K562 (cell line): ENCODE data around the gene NUDT9. TPM values are rescaled to one million over a fixed set of nuclear protein-coding genes. Genes with fewer than 3 reads are reported as not detected.

Source experiments
- ATAC-seq: fragments of 200-7000 bp; cut with Tn5 transposase; 3 replicates; pipeline ENCODE4 v1.9.1; 2020; ENCODE audit warnings: moderate library complexity
- BruUV-seq: library from RNA; stranded (reverse); fragments of 400-500 nt; replicated peaks from 2 replicates; lab custom pipeline; 2021; lab: Mats Ljungman, UMichigan
- CTCF ChIA-PET: fragments of 300-600 bp; formaldehyde crosslinking; extraction: SDS; loops from one replicate; lab custom pipeline; 2021; ENCODE audit warnings: low intra/inter-chr PET ratio; lab: Yijun Ruan, JAX
- POLR2A ChIA-PET: fragments of 300-600, 350-650 bp; sonication (Branson Sonifier 250); formaldehyde crosslinking; extraction: SDS; loops from one replicate; lab custom pipeline; 2021; ENCODE audit warnings: antibody characterized with exemption, inconsistent platforms; lab: Yijun Ruan, JAX
- DNase-seq, 4 experiments: peaks; one replicate each; pipeline versions ENCODE4 v3.0.0 to v3.0.0-alpha.2; 2011 to 2018; ENCODE audit warnings: low spot score in 3 of 4, mixed read lengths in 3 of 4; ENCODE audit errors: extremely low read depth in 1 of 4
- FAIRE-seq: peaks from 2 replicates; lab custom pipeline; 2011; peaks lifted over from hg19 to GRCh38; lab: Jason Lieb, UNC
- H2AFZ ChIP-seq: 2 replicates; pipeline ENCODE4 v1.6.0; 2011; ENCODE audit warnings: low read depth, low read length, control low read depth, inconsistent platforms
- H3K27ac ChIP-seq: fragments of 200-600 bp; 3 replicates; pipeline ENCODE4 v1.8.0; 2011; ENCODE audit warnings: low read depth, mild to moderate bottlenecking, control low read depth, inconsistent platforms, low read length, moderate library complexity, mixed read lengths; ENCODE audit errors: extremely low read depth
- H3K27me3 ChIP-seq, 2 experiments: fragments of 300-600 bp in 1 of 2; 2 replicates in 1 of 2; 3 replicates in 1 of 2; pipeline versions ENCODE4 v1.6.0 to v1.8.0; 2011; ENCODE audit warnings: inconsistent platforms in 2 of 2, low read length in 2 of 2, mild to moderate bottlenecking in 1 of 2, mixed read lengths in 1 of 2, moderate library complexity in 1 of 2; ENCODE audit not compliant: control insufficient read depth in 2 of 2, insufficient read depth in 2 of 2
- H3K36me3 ChIP-seq: fragments of 300-600 bp; 3 replicates; pipeline ENCODE4 v1.8.0; 2011; ENCODE audit warnings: mild to moderate bottlenecking, low read length, inconsistent platforms; ENCODE audit not compliant: control insufficient read depth, insufficient read depth
- H3K4me1 ChIP-seq, 2 experiments: fragments of 200-600 bp in 1 of 2; replicated peaks in 1 of 2; 2 replicates in 1 of 2; 3 replicates in 1 of 2; pipeline versions ENCODE4 v1.5.1 to v1.8.0; 2011; ENCODE audit warnings: inconsistent platforms in 2 of 2, low read length in 2 of 2, mild to moderate bottlenecking in 1 of 2, mixed read lengths in 1 of 2, moderate library complexity in 1 of 2; ENCODE audit not compliant: control insufficient read depth in 2 of 2, insufficient read depth in 2 of 2
- H3K4me2 ChIP-seq: 2 replicates; pipeline ENCODE4 v1.6.1; 2011; ENCODE audit warnings: low read length, control low read depth, inconsistent platforms, mixed read lengths; ENCODE audit not compliant: insufficient read depth
- H3K4me3 ChIP-seq: fragments of 200-600 bp; sonication (generic), shearing (Covaris generic); 2 replicates; pipeline ENCODE4 v1.5.1; 2016; ENCODE audit warnings: control low read depth, inconsistent platforms
- H3K79me2 ChIP-seq: fragments of 200-600 bp; 3 replicates; pipeline ENCODE4 v1.8.0; 2011; ENCODE audit warnings: low read length, inconsistent platforms; ENCODE audit not compliant: control insufficient read depth, insufficient read depth
- H3K9ac ChIP-seq, 2 experiments: 2 replicates each; pipeline versions ENCODE4 v1.6.0 to v1.6.1; 2011; ENCODE audit warnings: low read depth in 2 of 2, low read length in 2 of 2, control low read depth in 1 of 2, inconsistent platforms in 1 of 2, mild to moderate bottlenecking in 1 of 2, mixed read lengths in 1 of 2; ENCODE audit not compliant: insufficient read depth in 1 of 2
- H3K9me1 ChIP-seq: one replicate; pipeline ENCODE4 v1.6.0; 2011; ENCODE audit warnings: inconsistent platforms, mild to moderate bottlenecking, low read length, moderate library complexity; ENCODE audit not compliant: control insufficient read depth, insufficient read depth
- H3K9me3 ChIP-seq: replicated peaks from 2 replicates; pipeline ENCODE4 v1.5.1; 2011; ENCODE audit warnings: low read depth, low read length, inconsistent platforms; ENCODE audit not compliant: control insufficient read depth, insufficient read depth
- H4K20me1 ChIP-seq: replicated peaks from 2 replicates; pipeline ENCODE4 v1.6.1; 2011; ENCODE audit warnings: low read length, inconsistent platforms, mixed read lengths; ENCODE audit not compliant: control insufficient read depth, insufficient read depth
- ADNP ChIP-seq: fragments of 200-800 bp; sonication (Bioruptor generic); IDR thresholded peaks from 2 replicates; pipeline ENCODE4 v1.6.1; 2016; ENCODE audit warnings: missing genetic modification characterization, missing compliant biosample characterization
- CREM ChIP-seq: IDR thresholded peaks from 2 replicates; pipeline ENCODE4 v1.6.1; 2014; ENCODE audit warnings: antibody characterized with exemption, low read depth
- HDAC2 ChIP-seq: fragments of 450-650 bp; IDR thresholded peaks from 2 replicates; pipeline ENCODE4 v1.6.1; 2016; ENCODE audit warnings: mild to moderate bottlenecking
- HMBOX1 ChIP-seq: sonication (generic); IDR thresholded peaks from 2 replicates; pipeline ENCODE4 v1.6.1; 2016
- MLX ChIP-seq, 2 experiments: fragments of 450-650 bp in 1 of 2; sonication (generic) in 1 of 2; formaldehyde crosslinking; conservative IDR thresholded peaks; 2 replicates each; pipeline versions ENCODE4 v1.4.0 to v1.8.1; 2020 to 2022; ENCODE audit warnings: mild to moderate bottlenecking in 1 of 2, missing genetic modification reagents in 1 of 2
- NFE2 ChIP-seq: IDR thresholded peaks from 2 replicates; pipeline ENCODE4 v1.6.1; 2014; ENCODE audit warnings: antibody characterized with exemption, low read depth
- POLR2A ChIP-seq: fragments of 450-650 bp; conservative IDR thresholded peaks from 2 replicates; pipeline ENCODE4 v1.6.1; 2016
- STAT5B ChIP-seq: fragments of 250-450 bp; sonication (Bioruptor Pico); IDR thresholded peaks from 2 replicates; pipeline ENCODE4 v1.8.0; 2021; ENCODE audit warnings: mild to moderate bottlenecking, inconsistent platforms
- ZBED1 ChIP-seq: IDR thresholded peaks from 2 replicates; pipeline ENCODE4 v1.6.1; 2014
- WGBS: fragments of 100-300 bp; shearing (Covaris generic); methylation state at CpG from one replicate; pipeline ENCODE4 v1.1.6; 2016; ENCODE audit warnings: low coverage, mixed read lengths; ENCODE audit not compliant: insufficient coverage; ENCODE audit errors: missing lambda C conversion rate; 5-methylcytosine and 5-hydroxymethylcytosine counted together
- in situ Hi-C: fragments of 300-500 bp; cut with MboI; formaldehyde crosslinking; loops from 4 replicates; pipeline ENCODE4 v1.15.0; 2018; ENCODE audit warnings: inconsistent platforms, mixed read lengths
- intact Hi-C: fragments of 100-400 bp; cut with micrococcal nuclease; formaldehyde crosslinking; loops from 2 replicates; pipeline ENCODE4 v1.14.2; 2022
- polyA plus RNA-seq, 8 experiments: library from polyadenylated mRNA; depleted of rRNA in 4 of 8; stranded (reverse) in 5 of 8; unstranded in 3 of 8; fragments of >200 nt; fragmentation: Nextera tagmentation in 2 of 8; fragmentation: Illumina TruSeq in 1 of 8; extraction: Ambion mirVana in 2 of 8; extraction: Trizol in 1 of 8; gene quantifications; 2 replicates each; pipeline versions ENCODE4 v1.2.1 to v1.2.3, GENCODE V29; 2011 to 2014; ENCODE audit warnings: inconsistent platforms in 1 of 8, missing spikeins in 1 of 8
- total RNA-seq, 7 experiments: library from RNA; depleted of rRNA in 6 of 7; stranded (reverse); fragments of >200 nt in 6 of 7; fragmentation: Illumina TruSeq in 2 of 7; extraction: Trizol in 2 of 7; gene quantifications; 2 replicates each; pipeline versions ENCODE4 v1.2.1 to v1.2.3, GENCODE V29; 2011 to 2021; ENCODE audit warnings: low replicate concordance in 1 of 7
- TF ChIP-seq, protein P1 (sequence below): sonication (generic); formaldehyde crosslinking; IDR thresholded peaks from 2 replicates; pipeline ENCODE4 v1.8.1; 2023; ENCODE audit warnings: missing genetic modification reagents, mild to moderate bottlenecking, borderline replicate concordance
- TF ChIP-seq, protein P2 (sequence below): fragments of 450-650 bp; IDR thresholded peaks from 2 replicates; pipeline ENCODE4 v1.6.1; 2014; ENCODE audit warnings: low read depth, mild to moderate bottlenecking, moderate library complexity, borderline replicate concordance

NUDT9 gene
- total and polyA plus RNA-seq, 9 of the 15 experiments (the other 6 are each of a cell fraction or from before 2014, with no cell fraction given) = 8.5 to 20.8 (median 18.0) TPM

DNA sequence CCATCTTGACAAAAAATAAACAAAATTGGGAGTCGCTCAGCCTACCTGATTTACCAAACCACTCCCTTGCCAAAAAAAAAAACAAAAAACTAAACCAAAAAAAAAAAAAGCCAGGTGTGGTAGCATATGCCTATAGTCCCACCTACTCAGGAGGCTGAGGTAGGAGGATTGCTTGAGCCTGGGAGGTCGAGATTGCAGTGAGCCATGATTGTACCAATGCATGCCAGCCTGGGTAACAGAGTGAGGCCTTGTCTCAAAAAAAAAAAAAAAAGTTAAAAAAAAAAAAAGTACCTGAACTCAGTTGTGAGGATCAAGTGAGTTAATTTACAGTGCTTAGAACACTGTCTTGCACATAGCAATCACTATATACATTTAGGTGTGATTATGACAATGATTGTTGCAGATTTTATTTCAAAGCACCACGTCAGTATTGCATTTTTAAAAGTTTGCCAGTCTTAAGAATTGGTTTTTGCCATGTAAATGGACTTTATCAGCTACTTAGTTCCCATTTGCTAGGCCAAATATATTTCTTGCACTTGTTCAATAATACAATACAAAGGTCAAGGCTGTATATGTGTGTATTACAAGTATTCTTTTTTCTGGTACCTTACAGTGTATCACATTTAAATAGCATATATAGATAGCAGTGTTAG lies 4.6 kb downstream of the NUDT9 start:
- Histone ChIP-seq H4K20me1 (no peaks in the 10 kb centered on the region), H3K79me2 (peaks cover 77% of the 10 kb centered on the region), H3K4me1 (peaks cover 7 to 8% of the 10 kb centered on the region in 2 experiments; a peak in 4 of 5 replicates), H2AFZ (no peak overlapping the region), H3K27ac (no peak overlapping the region), H3K9ac (no peak overlapping the region), H3K9me1 (no peaks in the 10 kb centered on the region), H3K36me3 (no peaks in the 10 kb centered on the region), H3K9me3 (no peaks in the 10 kb centered on the region), H3K27me3 (no peaks in the 10 kb centered on the region), H3K4me2 (no peak overlapping the region), H3K4me3 (no peak overlapping the region)
- BruUV-seq = no TSS peak
- no peak for ATAC-seq
- no peak for FAIRE-seq
- in situ Hi-C loops (no loop called here), intact Hi-C loops (no loop called here)
- ChIA-PET CTCF (no interaction called here), POLR2A (interaction anchor here (0.6 kb wide), 1 partner anchor 22 kb away, joined by 3 read pairs; no protein-coding TSS in a partner anchor)
- DNase-seq = no peak
- 79% methylated on average over 3 of the region's 3 CpGs for WGBS
- TF ChIP-seq HDAC2 = no peak
- TF ChIP-seq, protein P1, sequence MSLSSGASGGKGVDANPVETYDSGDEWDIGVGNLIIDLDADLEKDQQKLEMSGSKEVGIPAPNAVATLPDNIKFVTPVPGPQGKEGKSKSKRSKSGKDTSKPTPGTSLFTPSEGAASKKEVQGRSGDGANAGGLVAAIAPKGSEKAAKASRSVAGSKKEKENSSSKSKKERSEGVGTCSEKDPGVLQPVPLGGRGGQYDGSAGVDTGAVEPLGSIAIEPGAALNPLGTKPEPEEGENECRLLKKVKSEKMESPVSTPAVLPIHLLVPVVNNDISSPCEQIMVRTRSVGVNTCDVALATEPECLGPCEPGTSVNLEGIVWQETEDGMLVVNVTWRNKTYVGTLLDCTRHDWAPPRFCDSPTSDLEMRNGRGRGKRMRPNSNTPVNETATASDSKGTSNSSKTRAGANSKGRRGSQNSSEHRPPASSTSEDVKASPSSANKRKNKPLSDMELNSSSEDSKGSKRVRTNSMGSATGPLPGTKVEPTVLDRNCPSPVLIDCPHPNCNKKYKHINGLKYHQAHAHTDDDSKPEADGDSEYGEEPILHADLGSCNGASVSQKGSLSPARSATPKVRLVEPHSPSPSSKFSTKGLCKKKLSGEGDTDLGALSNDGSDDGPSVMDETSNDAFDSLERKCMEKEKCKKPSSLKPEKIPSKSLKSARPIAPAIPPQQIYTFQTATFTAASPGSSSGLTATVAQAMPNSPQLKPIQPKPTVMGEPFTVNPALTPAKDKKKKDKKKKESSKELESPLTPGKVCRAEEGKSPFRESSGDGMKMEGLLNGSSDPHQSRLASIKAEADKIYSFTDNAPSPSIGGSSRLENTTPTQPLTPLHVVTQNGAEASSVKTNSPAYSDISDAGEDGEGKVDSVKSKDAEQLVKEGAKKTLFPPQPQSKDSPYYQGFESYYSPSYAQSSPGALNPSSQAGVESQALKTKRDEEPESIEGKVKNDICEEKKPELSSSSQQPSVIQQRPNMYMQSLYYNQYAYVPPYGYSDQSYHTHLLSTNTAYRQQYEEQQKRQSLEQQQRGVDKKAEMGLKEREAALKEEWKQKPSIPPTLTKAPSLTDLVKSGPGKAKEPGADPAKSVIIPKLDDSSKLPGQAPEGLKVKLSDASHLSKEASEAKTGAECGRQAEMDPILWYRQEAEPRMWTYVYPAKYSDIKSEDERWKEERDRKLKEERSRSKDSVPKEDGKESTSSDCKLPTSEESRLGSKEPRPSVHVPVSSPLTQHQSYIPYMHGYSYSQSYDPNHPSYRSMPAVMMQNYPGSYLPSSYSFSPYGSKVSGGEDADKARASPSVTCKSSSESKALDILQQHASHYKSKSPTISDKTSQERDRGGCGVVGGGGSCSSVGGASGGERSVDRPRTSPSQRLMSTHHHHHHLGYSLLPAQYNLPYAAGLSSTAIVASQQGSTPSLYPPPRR (CRISPR knock-in tag) = no peak
- TF ChIP-seq, protein P2, sequence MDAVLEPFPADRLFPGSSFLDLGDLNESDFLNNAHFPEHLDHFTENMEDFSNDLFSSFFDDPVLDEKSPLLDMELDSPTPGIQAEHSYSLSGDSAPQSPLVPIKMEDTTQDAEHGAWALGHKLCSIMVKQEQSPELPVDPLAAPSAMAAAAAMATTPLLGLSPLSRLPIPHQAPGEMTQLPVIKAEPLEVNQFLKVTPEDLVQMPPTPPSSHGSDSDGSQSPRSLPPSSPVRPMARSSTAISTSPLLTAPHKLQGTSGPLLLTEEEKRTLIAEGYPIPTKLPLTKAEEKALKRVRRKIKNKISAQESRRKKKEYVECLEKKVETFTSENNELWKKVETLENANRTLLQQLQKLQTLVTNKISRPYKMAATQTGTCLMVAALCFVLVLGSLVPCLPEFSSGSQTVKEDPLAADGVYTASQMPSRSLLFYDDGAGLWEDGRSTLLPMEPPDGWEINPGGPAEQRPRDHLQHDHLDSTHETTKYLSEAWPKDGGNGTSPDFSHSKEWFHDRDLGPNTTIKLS = no peak
- no peak for TF ChIP-seq ZBED1
- no peak for TF ChIP-seq MLX (CRISPR knock-in tag; conservative IDR thresholded peaks at IDR 0.05)
- TF ChIP-seq NFE2 = no peak
- no peak for TF ChIP-seq CREM
- TF ChIP-seq POLR2A = no peak
- TF ChIP-seq ADNP (tag) = no peak
- no peak for TF ChIP-seq STAT5B
- TF ChIP-seq HMBOX1 = no peak
